ENCODE data around the gene MC4R. TPM values are rescaled to one million over a fixed set of nuclear protein-coding genes. Genes with fewer than 3 reads are reported as not detected.

Gene MC4R
- total RNA-seq, 1 experiment from 2014 or later: not detected

- TF ChIP-seq YY1 (IDR thresholded peaks at IDR 0.05; ENCODE audit: extremely low read depth, insufficient replicate concordance, low read depth, low read length): no peak
- no peak for TF ChIP-seq EGR1 (IDR thresholded peaks at IDR 0.05; ENCODE audit: low read depth)
- no peak for TF ChIP-seq ZFX (IDR thresholded peaks at IDR 0.05)
- TF ChIP-seq ELF1 (IDR thresholded peaks at IDR 0.05; ENCODE audit: borderline replicate concordance, low read depth): no peak
- no peak for TF ChIP-seq EZH2phosphoT487 (IDR thresholded peaks at IDR 0.05; ENCODE audit: borderline replicate concordance)
- no peak for TF ChIP-seq CEBPB (IDR thresholded peaks at IDR 0.05; ENCODE audit: low read depth)
- TF ChIP-seq SRF (IDR thresholded peaks at IDR 0.05; ENCODE audit: low read depth): no peak
- no peak for TF ChIP-seq RAD21 (IDR thresholded peaks at IDR 0.05; ENCODE audit: low read depth)
- no peak for TF ChIP-seq FOSL1 (IDR thresholded peaks at IDR 0.05; ENCODE audit: low read depth)
Observed at GRCh38 chr18:60329131-60329530, 43.4 kb downstream of the MC4R start (continued).

DNA sequence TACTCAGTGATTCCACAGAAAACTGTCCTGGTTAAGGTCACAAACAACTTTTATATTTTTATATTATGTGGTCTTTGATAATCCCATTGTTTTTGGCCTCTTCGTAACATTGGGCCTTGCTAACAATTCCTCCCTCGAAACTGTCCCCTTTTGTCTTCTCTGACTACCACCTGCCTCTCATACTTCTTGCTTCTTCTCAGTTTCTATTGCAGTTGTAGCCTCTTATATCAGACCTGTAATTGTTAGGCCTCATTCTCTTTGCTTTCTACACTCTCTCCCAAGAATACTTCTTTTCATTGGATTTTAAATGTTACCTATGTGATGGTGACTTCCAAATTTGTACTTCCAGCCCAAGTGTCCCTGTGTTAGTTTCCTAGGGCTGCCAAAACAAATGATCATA is 44.7 kb downstream of the MC4R start:
- Histone ChIP-seq H4K20me1 (ENCODE audit: insufficient read depth) (no peaks in the 10 kb centered on the region), H3K79me2 (ENCODE audit: insufficient read depth, low read length) (no peaks in the 10 kb centered on the region), H3K4me1 (ENCODE audit: control insufficient read depth in 1 of 2, insufficient read depth in 2 of 2, low read length in 2 of 2) (no peaks in the 10 kb centered on the region), H3K9ac (ENCODE audit: low read length) (no peak overlapping the region), H3K27me3 (ENCODE audit: insufficient read depth, low read length) (no peaks in the 10 kb centered on the region), H3K36me3 (ENCODE audit: control insufficient read depth in 1 of 2, insufficient read depth in 2 of 2, low read length in 2 of 2) (no peaks in the 10 kb centered on the region), H3K9me2 (ENCODE audit: insufficient read depth) (no peaks in the 10 kb centered on the region), H3K9me3 (ENCODE audit: control insufficient read depth in 1 of 2, insufficient read depth in 1 of 2, low read depth in 1 of 2, low read length in 2 of 2) (no peaks in the 10 kb centered on the region; a peak in 1 of 4 replicates), H3K4me2 (ENCODE audit: low read length) (no peak overlapping the region), H2AFZ (ENCODE audit: low read depth, low read length, poor library complexity, severe bottlenecking) (no peak overlapping the region), H3K4me3 (replicated peaks in 1 of 2; ENCODE audit: low read depth in 1 of 2, low read length in 2 of 2) (no peak overlapping the region), H3K27ac (ENCODE audit: low read depth, low read length) (no peak overlapping the region)
- DNase-seq (ENCODE audit: low read depth, low spot score): no peak
- ATAC-seq: no peak
- intact Hi-C loops (cut with micrococcal nuclease): no loop called here
- RAD21 ChIA-PET (ENCODE audit: low non-redundant PET in 1 of 2, low total read pairs in 2 of 2, uncharacterized antibody in 2 of 2, unreplicated experiment in 2 of 2): no interaction called here
- BruUV-seq (replicated peaks): no TSS peak
- CTCF ChIA-PET: no interaction called here
- POLR2A ChIA-PET: no interaction called here
- TF ChIP-seq RAD21 (IDR thresholded peaks at IDR 0.05; ENCODE audit: low read depth): no peak
- no peak for TF ChIP-seq SRF (IDR thresholded peaks at IDR 0.05; ENCODE audit: low read depth)
- no peak for TF ChIP-seq ZFX (IDR thresholded peaks at IDR 0.05)
- no peak for TF ChIP-seq YY1 (IDR thresholded peaks at IDR 0.05; ENCODE audit: extremely low read depth, insufficient replicate concordance, low read depth, low read length)
- no peak for TF ChIP-seq CBX3 (IDR thresholded peaks at IDR 0.05; ENCODE audit: low read depth)
- TF ChIP-seq, protein P1, sequence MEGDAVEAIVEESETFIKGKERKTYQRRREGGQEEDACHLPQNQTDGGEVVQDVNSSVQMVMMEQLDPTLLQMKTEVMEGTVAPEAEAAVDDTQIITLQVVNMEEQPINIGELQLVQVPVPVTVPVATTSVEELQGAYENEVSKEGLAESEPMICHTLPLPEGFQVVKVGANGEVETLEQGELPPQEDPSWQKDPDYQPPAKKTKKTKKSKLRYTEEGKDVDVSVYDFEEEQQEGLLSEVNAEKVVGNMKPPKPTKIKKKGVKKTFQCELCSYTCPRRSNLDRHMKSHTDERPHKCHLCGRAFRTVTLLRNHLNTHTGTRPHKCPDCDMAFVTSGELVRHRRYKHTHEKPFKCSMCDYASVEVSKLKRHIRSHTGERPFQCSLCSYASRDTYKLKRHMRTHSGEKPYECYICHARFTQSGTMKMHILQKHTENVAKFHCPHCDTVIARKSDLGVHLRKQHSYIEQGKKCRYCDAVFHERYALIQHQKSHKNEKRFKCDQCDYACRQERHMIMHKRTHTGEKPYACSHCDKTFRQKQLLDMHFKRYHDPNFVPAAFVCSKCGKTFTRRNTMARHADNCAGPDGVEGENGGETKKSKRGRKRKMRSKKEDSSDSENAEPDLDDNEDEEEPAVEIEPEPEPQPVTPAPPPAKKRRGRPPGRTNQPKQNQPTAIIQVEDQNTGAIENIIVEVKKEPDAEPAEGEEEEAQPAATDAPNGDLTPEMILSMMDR (IDR thresholded peaks at IDR 0.05 in 2 of 3, conservative IDR thresholded peaks at IDR 0.05 in 1 of 3; ENCODE audit: borderline replicate concordance in 1 of 3, insufficient read depth in 1 of 3, low read depth in 2 of 3, low read length in 2 of 3): no peak
- no peak for TF ChIP-seq MAX (IDR thresholded peaks at IDR 0.05)
- no peak for TF ChIP-seq SP1 (IDR thresholded peaks at IDR 0.05; ENCODE audit: low read depth)
- TF ChIP-seq ATF3 (IDR thresholded peaks at IDR 0.05): no peak
- TF ChIP-seq EGR1 (IDR thresholded peaks at IDR 0.05; ENCODE audit: low read depth): no peak
- TF ChIP-seq, protein P2, sequence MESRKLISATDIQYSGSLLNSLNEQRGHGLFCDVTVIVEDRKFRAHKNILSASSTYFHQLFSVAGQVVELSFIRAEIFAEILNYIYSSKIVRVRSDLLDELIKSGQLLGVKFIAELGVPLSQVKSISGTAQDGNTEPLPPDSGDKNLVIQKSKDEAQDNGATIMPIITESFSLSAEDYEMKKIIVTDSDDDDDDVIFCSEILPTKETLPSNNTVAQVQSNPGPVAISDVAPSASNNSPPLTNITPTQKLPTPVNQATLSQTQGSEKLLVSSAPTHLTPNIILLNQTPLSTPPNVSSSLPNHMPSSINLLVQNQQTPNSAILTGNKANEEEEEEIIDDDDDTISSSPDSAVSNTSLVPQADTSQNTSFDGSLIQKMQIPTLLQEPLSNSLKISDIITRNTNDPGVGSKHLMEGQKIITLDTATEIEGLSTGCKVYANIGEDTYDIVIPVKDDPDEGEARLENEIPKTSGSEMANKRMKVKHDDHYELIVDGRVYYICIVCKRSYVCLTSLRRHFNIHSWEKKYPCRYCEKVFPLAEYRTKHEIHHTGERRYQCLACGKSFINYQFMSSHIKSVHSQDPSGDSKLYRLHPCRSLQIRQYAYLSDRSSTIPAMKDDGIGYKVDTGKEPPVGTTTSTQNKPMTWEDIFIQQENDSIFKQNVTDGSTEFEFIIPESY (IDR thresholded peaks at IDR 0.05; ENCODE audit: extremely low read depth, insufficient replicate concordance, low read length): no peak

Measured in HCT116 (cell line).